GM18519 (cell line): Measurements from ENCODE around the gene MAEA.

ENCODE experiments used
- ATAC-seq: cut with Tn5 transposase; IDR thresholded peaks from one replicate; pipeline ENCODE4 v1.9.1; 2021; ENCODE audit warnings: mild to moderate bottlenecking, moderate library complexity; ENCODE audit not compliant: unreplicated experiment, low FRiP score

MAEA gene

GRCh38 chr4:1298461-1298860, 8.8 kb downstream of the MAEA start:
- no peak for ATAC-seq

- no peak for ATAC-seq
These were observed 9.7 kb downstream of the MAEA start for GRCh38 chr4:1299301-1299860.

- no peak for ATAC-seq
These were observed 11.1 kb downstream of the MAEA start for GRCh38 chr4:1300466-1301455.

GRCh38 chr4:1302159-1302558, 12.5 kb downstream of the MAEA start:
- ATAC-seq, result no peak

GRCh38 chr4:1305261-1305711, 15.6 kb downstream of the MAEA start:
- no peak for ATAC-seq

- ATAC-seq, result no peak
These were observed 16.2 kb downstream of the MAEA start for GRCh38 chr4:1305781-1306455.

- ATAC-seq, result no peak
These were observed 18.5 kb downstream of the MAEA start for GRCh38 chr4:1307951-1308735.

GRCh38 chr4:1309261-1310010, 19.7 kb downstream of the MAEA start:
- no peak for ATAC-seq

- ATAC-seq, result no peak
These were observed 20.5 kb downstream of the MAEA start for GRCh38 chr4:1310031-1310795.

- ATAC-seq, result no peak
These were observed 21.3 kb downstream of the MAEA start for GRCh38 chr4:1310796-1311631.

- ATAC-seq, result no peak
These were observed 23.3 kb downstream of the MAEA start for GRCh38 chr4:1312821-1313640.

GRCh38 chr4:1315306-1315705, 25.6 kb downstream of the MAEA start:
- no peak for ATAC-seq

GRCh38 chr4:1315836-1316536, 26.3 kb downstream of the MAEA start:
- no peak for ATAC-seq

GRCh38 chr4:1316537-1317168, 27.0 kb downstream of the MAEA start:
- ATAC-seq, result no peak

- no peak for ATAC-seq
These were observed 27.7 kb downstream of the MAEA start for GRCh38 chr4:1317177-1318045.
